ENCODE measurements around the gene RANBP1. TPM values are rescaled to one million over a fixed set of nuclear protein-coding genes. Genes with fewer than 3 reads are reported as not detected.

The RANBP1 gene
- total and polyA plus RNA-seq, 2 of the 13 experiments (the other 11 are each of a cell fraction or from before 2014, with no cell fraction given), result 181 to 492 TPM

DNA sequence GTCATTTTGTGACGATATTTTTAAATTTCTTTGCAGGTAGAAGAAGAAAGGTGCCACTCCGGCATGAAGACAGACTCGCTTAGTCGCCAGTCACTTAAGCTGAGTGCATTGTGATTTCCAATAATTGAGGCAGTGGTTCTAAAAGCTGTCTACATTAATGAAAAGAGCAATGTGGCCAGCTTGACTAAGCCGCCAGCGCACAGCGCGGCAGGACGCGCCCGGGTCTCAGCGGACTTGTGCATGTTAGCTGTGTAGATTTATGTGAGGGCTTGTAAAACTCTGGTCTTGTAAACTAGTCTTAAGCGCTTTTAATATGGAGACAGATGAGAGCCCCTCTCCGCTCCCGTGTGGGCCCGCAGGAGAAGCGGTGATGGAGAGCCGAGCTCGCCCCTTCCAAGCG is 30.3 kb upstream of the RANBP1 start:
- WGBS (ENCODE audit: low lambda C conversion rate), result over 99% methylated on average over 12 of the region's 20 CpGs
- intact Hi-C loops (cut with micrococcal nuclease; ENCODE audit: unreplicated experiment), result no loop called here
- BruUV-seq (replicated peaks), result no TSS peak

More for the DNA sequence above, 30.3 kb upstream of the RANBP1 start:
- DNase-seq (ENCODE audit: low spot score), result no peak
- Histone ChIP-seq H3K9ac (ENCODE audit: insufficient read depth, low read depth, low read length) (no peak overlapping the region), H3K9me3 (ENCODE audit: low read length) (no peaks in the 10 kb centered on the region), H3K4me1 (ENCODE audit: insufficient read depth, low read length) (peaks cover 47% of the 10 kb centered on the region), H3K4me2 (ENCODE audit: low read depth, low read length) (no peak overlapping the region), H3K36me3 (replicated peaks in 1 of 2; ENCODE audit: control insufficient read depth in 1 of 2, insufficient read depth in 2 of 2, low read length in 2 of 2) (peaks cover 47 to 60% of the 10 kb centered on the region in 2 experiments), H3K27me3 (ENCODE audit: control insufficient read depth in 1 of 2, insufficient read depth in 2 of 2, low read length in 2 of 2) (no peaks in the 10 kb centered on the region; a peak in 1 of 5 replicates), H3K79me2 (ENCODE audit: insufficient read depth, low read length) (peaks cover 62% of the 10 kb centered on the region), H2AFZ (ENCODE audit: low read length) (no peak overlapping the region), H4K20me1 (ENCODE audit: insufficient read depth, low read length) (peaks cover 15% of the 10 kb centered on the region; the same call in 1 of the 2 replicates), H3K27ac (ENCODE audit: extremely low read length, insufficient read depth, low read length) (peak overlapping the region; percentile 61), H3K4me3 (replicated peaks in 1 of 3; ENCODE audit: insufficient read depth in 1 of 3, low read depth in 2 of 3, low read length in 3 of 3) (no peak overlapping the region)
- no peak for FAIRE-seq
- no peak for ATAC-seq
- TF ChIP-seq ZNF224 (CRISPR knock-in tag; IDR thresholded peaks at IDR 0.05) (no peak), U2AF1 (optimal IDR thresholded peaks at IDR 0.05; ENCODE audit: low read depth, low read length) (no peak), SP4 (CRISPR knock-in tag; IDR thresholded peaks at IDR 0.05) (no peak), ZNF432 (CRISPR knock-in tag; IDR thresholded peaks at IDR 0.05; ENCODE audit: borderline replicate concordance) (no peak), NFIB (CRISPR knock-in tag; IDR thresholded peaks at IDR 0.05; ENCODE audit: borderline replicate concordance) (no peak), FOSL1 (CRISPR knock-in tag; IDR thresholded peaks at IDR 0.05; ENCODE audit: borderline replicate concordance) (no peak), ZFP82 (CRISPR knock-in tag; IDR thresholded peaks at IDR 0.05; ENCODE audit: borderline replicate concordance) (no peak), HHEX (CRISPR knock-in tag; IDR thresholded peaks at IDR 0.05) (no peak), LCORL (IDR thresholded peaks at IDR 0.05) (no peak), LCORL (CRISPR knock-in tag; IDR thresholded peaks at IDR 0.05) (no peak), ZNF713 (CRISPR knock-in tag; IDR thresholded peaks at IDR 0.05) (no peak), ZNF317 (CRISPR knock-in tag; IDR thresholded peaks at IDR 0.05) (no peak), ZFX (CRISPR knock-in tag; IDR thresholded peaks at IDR 0.05; ENCODE audit: low read depth) (no peak), DMAP1 (CRISPR knock-in tag; IDR thresholded peaks at IDR 0.05) (no peak), FOXK1 (CRISPR knock-in tag; IDR thresholded peaks at IDR 0.05; ENCODE audit: borderline replicate concordance, low read depth) (no peak), YEATS2 (CRISPR knock-in tag; IDR thresholded peaks at IDR 0.05; ENCODE audit: borderline replicate concordance) (no peak), SSRP1 (CRISPR knock-in tag; IDR thresholded peaks at IDR 0.05) (no peak), UBTF (CRISPR knock-in tag; IDR thresholded peaks at IDR 0.05) (no peak), TEAD2 (CRISPR knock-in tag; IDR thresholded peaks at IDR 0.05) (no peak), ZNF343 (CRISPR knock-in tag; IDR thresholded peaks at IDR 0.05) (no peak)
- ChIA-PET POLR2A (no interaction called here), CTCF (ENCODE audit: low intra/inter-chr PET ratio, low total read pairs) (no interaction called here)
- in situ Hi-C loops (cut with HindIII; ENCODE audit: extremely low pct_ligation_motif_present, low pct_unique_long_range_greater_than_20kb), result no loop called here
